Measurements from ENCODE around the gene SMIM29.
"Not testable (repeated sequence)": the region's sequence is repeated elsewhere in the genome, so short reads cannot be mapped to it uniquely, and the experiment has no call there.

SMIM29 gene

GRCh38 chr6:34267746-34268145, 18.9 kb upstream of the SMIM29 start:
- no peak for DNase-seq

GRCh38 chr6:34263484-34263883, 14.7 kb upstream of the SMIM29 start:
- DNase-seq = not testable (repeated sequence)

- DNase-seq = no peak
Observed at GRCh38 chr6:34260576-34261267, 11.9 kb upstream of the SMIM29 start.

GRCh38 chr6:34259529-34260069, 10.8 kb upstream of the SMIM29 start:
- no peak for DNase-seq

- peak in 1 of 2 experiments; percentile 5 for DNase-seq
Observed at GRCh38 chr6:34252395-34252794, 3.6 kb upstream of the SMIM29 start.

- DNase-seq = no peak
Observed at GRCh38 chr6:34249469-34250261, 859 bp upstream of the SMIM29 start.

- DNase-seq = peak in 1 of 2 experiments; percentile 21
Observed at GRCh38 chr6:34248198-34248726, 544 bp downstream of the SMIM29 start.

- DNase-seq = no peak
Observed at GRCh38 chr6:34247481-34248197, 1.2 kb downstream of the SMIM29 start.

- DNase-seq = peak; percentile 25 to 46
Observed at GRCh38 chr6:34246563-34247391, 2.0 kb downstream of the SMIM29 start.

GRCh38 chr6:34246249-34246562, 2.6 kb downstream of the SMIM29 start:
- no peak for DNase-seq

- DNase-seq = not testable (repeated sequence)
Observed at GRCh38 chr6:34245761-34246140, 3.1 kb downstream of the SMIM29 start.

- not testable (repeated sequence) for DNase-seq
Observed at GRCh38 chr6:34245032-34245760, 3.6 kb downstream of the SMIM29 start.

GRCh38 chr6:34243901-34244884, 4.6 kb downstream of the SMIM29 start:
- DNase-seq = no peak

- DNase-seq = no peak
Observed at GRCh38 chr6:34243131-34243771, 5.6 kb downstream of the SMIM29 start.

GRCh38 chr6:34242252-34243130, 6.3 kb downstream of the SMIM29 start:
- DNase-seq = no peak

- DNase-seq = no peak
Observed at GRCh38 chr6:34241351-34242215, 7.2 kb downstream of the SMIM29 start.
